Measurements from ENCODE around the gene LDLRAD3.

The LDLRAD3 gene

DNA sequence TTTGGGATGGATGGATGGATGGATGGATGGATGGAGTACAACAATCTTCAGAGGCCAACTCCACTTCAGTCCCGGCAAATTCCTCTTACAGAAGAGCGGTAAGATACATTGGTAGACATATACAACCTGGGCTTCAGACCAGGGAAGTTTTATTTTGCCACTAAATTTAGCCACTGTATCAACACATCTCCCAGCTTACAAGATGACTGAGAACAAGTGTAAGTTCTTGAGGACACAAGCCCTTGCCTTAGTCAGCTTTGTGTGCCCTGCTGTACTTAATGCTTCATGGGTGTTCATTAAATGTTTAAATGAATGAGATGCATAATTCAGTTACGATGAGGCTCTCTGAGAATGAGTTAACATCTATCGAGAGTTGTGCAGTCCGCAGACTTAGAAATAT lies 217.7 kb downstream of the LDLRAD3 start:
- H3K27ac Mint-ChIP-seq = peak overlapping the region; percentile 86 to 90 (median 90)
- TF ChIP-seq, protein P1, sequence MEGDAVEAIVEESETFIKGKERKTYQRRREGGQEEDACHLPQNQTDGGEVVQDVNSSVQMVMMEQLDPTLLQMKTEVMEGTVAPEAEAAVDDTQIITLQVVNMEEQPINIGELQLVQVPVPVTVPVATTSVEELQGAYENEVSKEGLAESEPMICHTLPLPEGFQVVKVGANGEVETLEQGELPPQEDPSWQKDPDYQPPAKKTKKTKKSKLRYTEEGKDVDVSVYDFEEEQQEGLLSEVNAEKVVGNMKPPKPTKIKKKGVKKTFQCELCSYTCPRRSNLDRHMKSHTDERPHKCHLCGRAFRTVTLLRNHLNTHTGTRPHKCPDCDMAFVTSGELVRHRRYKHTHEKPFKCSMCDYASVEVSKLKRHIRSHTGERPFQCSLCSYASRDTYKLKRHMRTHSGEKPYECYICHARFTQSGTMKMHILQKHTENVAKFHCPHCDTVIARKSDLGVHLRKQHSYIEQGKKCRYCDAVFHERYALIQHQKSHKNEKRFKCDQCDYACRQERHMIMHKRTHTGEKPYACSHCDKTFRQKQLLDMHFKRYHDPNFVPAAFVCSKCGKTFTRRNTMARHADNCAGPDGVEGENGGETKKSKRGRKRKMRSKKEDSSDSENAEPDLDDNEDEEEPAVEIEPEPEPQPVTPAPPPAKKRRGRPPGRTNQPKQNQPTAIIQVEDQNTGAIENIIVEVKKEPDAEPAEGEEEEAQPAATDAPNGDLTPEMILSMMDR (IDR thresholded peaks at IDR 0.05; ENCODE audit: unreplicated experiment in 3 of 3) = no peak
- no peaks in the 10 kb centered on the region for H3K9me3 Mint-ChIP-seq
- H3K27me3 Mint-ChIP-seq (ENCODE audit: low read depth) = no peaks in the 10 kb centered on the region
- H3K4me1 Mint-ChIP-seq = peaks cover 87% of the 10 kb centered on the region
- peak overlapping the region in 1 of 3 experiments; percentile 65 for H3K4me3 Mint-ChIP-seq
- no peaks in the 10 kb centered on the region for H3K36me3 Mint-ChIP-seq (ENCODE audit: low read depth)

DNA sequence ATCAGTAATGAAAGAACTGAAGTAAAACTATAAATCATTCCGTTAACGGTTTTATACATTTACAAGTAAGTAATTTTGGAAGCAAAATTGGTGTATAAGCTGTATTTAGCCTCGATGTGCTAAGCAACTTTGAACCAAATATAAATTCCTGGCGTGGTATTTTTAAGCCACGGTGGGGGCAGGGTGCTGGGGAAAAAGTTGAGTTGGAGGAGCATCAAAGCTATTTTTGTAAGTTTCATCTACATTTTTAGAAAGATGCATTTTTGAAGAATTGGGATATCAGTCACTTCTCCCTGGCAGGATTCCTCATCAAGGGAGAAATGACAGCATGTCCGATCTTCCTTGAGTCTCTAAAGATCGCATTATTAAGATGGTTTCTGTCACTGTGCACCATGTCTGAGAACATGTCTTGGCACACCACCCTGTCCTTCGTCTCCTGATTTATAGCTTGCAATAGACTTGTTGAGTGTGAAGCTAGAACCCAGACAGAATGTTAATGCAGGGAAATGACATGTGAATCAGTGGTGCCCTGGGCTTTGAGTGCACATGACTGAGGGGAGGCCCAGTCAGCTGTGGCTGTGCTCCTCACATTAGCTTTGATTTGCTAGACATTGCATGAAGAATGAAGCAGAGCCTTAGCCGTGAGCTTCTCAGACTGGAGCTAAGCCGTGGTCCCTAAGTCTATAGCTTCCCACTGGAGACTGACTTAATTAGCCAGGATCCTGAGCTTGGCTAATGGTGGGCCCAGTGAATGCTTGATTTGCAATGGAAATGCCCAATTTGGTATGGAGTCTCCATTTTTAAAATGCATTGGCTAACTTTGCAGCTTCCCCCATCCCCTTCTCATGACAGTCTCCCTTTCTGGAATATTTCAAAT lies 218.4 kb downstream of the LDLRAD3 start:
- Mint-ChIP-seq H3K36me3 (ENCODE audit: low read depth) (no peaks in the 10 kb centered on the region), H3K4me1 (peaks cover 85% of the 10 kb centered on the region), H3K9me3 (no peaks in the 10 kb centered on the region), H3K27me3 (ENCODE audit: low read depth) (no peaks in the 10 kb centered on the region), H3K27ac (peak overlapping the region; percentile 86 to 90 (median 90)), H3K4me3 (peak overlapping the region in 1 of 3 experiments; percentile 66)
- TF ChIP-seq, protein P1 (IDR thresholded peaks at IDR 0.05; ENCODE audit: unreplicated experiment in 3 of 3) = no peak

DNA sequence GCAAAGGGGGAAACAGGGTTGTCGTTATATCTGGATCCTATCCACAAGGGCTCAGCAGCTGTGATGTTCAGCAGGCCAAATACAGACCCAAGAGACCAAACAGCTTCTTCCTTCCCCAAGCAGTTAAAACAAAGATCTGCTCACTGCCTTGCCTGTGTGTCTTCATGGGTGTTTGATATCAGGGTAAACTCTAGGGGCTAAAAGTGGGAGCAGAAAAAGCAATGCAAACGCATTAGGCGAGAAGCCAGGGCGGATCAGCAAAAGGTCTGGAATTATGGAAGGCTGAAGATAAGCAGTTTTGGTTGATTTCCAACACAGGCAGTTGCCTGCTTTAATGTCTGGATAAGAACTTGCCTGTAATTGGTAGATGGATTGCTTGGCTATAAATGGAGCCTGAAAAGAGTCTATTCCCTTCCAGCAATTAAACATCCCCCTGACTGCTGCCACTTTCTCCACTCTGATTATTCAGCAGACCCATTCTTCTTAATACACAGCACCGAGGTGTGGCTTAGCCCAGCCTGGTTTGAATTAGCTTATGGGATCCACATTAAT lies 219.1 kb downstream of the LDLRAD3 start:
- TF ChIP-seq, protein P1 (IDR thresholded peaks at IDR 0.05; ENCODE audit: unreplicated experiment in 3 of 3) = no peak
- Mint-ChIP-seq H3K4me3 (peak overlapping the region in 1 of 3 experiments; percentile 34), H3K9me3 (no peaks in the 10 kb centered on the region), H3K36me3 (ENCODE audit: low read depth) (peaks cover 2% of the 10 kb centered on the region), H3K27me3 (ENCODE audit: low read depth) (no peaks in the 10 kb centered on the region), H3K27ac (peak overlapping the region; percentile 86 to 90 (median 90)), H3K4me1 (peaks cover 84% of the 10 kb centered on the region)

DNA sequence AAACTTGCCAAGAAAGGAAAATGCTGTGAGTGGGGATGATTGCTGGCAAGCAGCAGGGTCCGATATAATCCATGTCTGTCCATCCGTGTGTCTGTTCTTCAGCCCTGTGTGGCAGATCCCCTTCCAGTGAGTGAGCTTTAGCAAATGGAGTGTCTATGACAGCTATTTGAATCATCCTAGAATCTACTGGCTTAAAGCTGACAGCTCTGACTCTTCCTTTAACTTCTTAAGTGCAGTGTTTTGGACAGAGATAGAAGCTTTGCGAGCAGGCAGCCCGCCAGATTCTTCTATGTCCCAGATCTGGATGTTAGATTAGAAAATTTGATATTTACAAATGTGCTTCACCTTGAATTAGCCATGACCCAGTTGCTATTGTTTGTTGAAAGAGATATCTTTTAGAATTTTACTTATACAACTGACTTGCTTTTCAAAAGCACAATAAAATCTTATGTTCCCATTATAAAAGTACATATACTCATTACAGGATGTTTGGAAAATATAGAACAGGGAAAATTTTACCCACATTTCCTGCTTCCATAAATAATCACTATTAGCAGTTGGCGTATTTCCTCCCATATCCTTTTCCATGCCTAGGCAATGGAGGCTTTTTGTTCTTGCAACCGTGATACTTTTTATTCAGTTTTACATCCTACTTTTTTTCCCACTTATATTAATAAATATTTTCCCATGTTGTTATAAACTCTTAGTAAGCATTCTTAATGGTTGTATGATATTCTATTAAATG lies 220.8 kb downstream of the LDLRAD3 start:
- peaks cover 12% of the 10 kb centered on the region for H3K36me3 Mint-ChIP-seq (ENCODE audit: low read depth)
- H3K27me3 Mint-ChIP-seq (ENCODE audit: low read depth) = no peaks in the 10 kb centered on the region
- peak overlapping the region; percentile 74 to 90 (median 75) for H3K27ac Mint-ChIP-seq
- peak overlapping the region in 2 of 3 experiments; percentile 13 to 45 for H3K4me3 Mint-ChIP-seq
- TF ChIP-seq, protein P1 (IDR thresholded peaks at IDR 0.05; ENCODE audit: unreplicated experiment in 3 of 3) = no peak
- no peaks in the 10 kb centered on the region for H3K9me3 Mint-ChIP-seq
- peaks cover 88% of the 10 kb centered on the region for H3K4me1 Mint-ChIP-seq

DNA sequence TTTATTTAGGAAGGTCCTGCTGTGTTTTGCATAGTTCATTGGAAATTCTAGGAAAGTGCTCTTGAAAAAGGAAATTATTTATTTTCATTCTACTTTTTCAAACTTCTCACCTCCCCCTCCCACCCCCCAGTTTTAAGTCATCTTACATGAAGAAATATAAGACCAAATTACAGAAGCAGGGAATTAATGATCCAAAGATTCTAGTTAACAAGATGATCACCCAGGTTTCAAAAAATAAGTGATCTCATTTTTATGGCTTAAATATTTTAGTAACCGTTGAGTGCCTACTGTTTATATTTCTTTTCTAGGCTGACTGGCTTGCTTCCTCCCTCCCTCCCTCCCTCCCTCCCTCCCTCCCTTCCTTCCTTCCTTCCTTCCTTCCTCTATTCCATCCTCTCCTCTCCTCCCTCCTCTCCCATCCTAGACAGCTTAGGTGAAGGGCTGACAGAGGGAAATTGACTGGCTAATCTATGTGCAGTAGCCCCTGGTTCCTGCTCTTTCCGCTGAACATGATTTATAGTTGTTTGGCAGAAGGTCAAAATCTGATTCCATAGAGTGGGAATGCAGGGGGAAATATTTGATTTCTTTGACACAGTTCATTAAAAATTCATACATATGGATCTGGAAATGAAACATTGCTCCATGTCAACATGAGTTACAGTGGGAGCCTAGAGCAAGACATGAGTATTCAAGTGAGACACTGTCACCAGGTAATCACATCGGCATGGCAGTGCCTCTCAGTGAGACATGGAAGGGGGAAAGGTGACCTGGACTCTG lies 221.9 kb downstream of the LDLRAD3 start:
- no peak overlapping the region for H3K4me3 Mint-ChIP-seq
- no peaks in the 10 kb centered on the region for H3K27me3 Mint-ChIP-seq (ENCODE audit: low read depth)
- TF ChIP-seq, protein P1 (IDR thresholded peaks at IDR 0.05; ENCODE audit: unreplicated experiment in 3 of 3) = no peak
- peak overlapping the region; percentile 87 to 90 (median 87) for H3K27ac Mint-ChIP-seq
- peaks cover under 1% of the 10 kb centered on the region for H3K9me3 Mint-ChIP-seq
- H3K4me1 Mint-ChIP-seq = peaks cover 76% of the 10 kb centered on the region
- peaks cover 17% of the 10 kb centered on the region for H3K36me3 Mint-ChIP-seq (ENCODE audit: low read depth)

All from nephron (organoid).